ENCODE results near the gene THAP7.

DNA sequence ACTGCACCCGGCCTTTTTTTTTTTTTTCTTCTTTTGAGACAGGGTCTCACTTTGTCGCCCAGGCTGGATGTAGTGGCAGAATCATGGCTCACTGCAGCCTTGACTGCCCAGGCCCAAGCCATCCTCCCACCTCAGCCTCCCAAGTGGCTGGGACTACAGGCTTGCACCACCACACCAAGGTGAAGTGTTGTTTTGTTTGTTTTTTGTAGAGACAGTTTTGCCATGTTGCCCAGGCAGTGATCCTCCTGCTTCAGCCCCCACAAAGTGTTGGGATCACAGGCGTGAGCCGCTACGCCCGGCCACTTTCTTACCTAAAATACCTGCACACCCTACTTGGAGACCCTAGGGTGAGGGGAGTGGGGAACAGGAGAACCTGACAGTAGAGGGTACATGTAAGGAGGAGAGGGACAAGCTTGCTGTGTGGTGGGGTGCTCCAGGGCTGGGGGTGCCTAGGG is 39.4 kb downstream of the THAP7 start:
- TF ChIP-seq CTCF (IDR thresholded peaks at IDR 0.05 in 2 of 3, conservative IDR thresholded peaks at IDR 0.05 in 1 of 3; ENCODE audit: insufficient read depth in 2 of 3, low read depth in 1 of 3, low read length in 3 of 3) (no peak), MYBL2 (IDR thresholded peaks at IDR 0.05; ENCODE audit: low read depth) (no peak), MYBL2 (CRISPR knock-in tag; IDR thresholded peaks at IDR 0.05; ENCODE audit: borderline replicate concordance) (no peak), NUFIP1 (IDR thresholded peaks at IDR 0.05; ENCODE audit: partially characterized antibody) (no peak), POLR2A (conservative IDR thresholded peaks at IDR 0.05) (no peak), ZNF717 (CRISPR knock-in tag; IDR thresholded peaks at IDR 0.05) (no peak), CBX3 (IDR thresholded peaks at IDR 0.05; ENCODE audit: borderline replicate concordance in 1 of 2, low read length in 2 of 2) (no peak), LEF1 (IDR thresholded peaks at IDR 0.05) (no peak), TAF1 (IDR thresholded peaks at IDR 0.05; ENCODE audit: control insufficient read depth, extremely low read depth, insufficient read depth, low read length, severe bottlenecking) (no peak), ZNF354B (CRISPR knock-in tag; IDR thresholded peaks at IDR 0.05) (no peak), GTF3C2 (IDR thresholded peaks at IDR 0.05; ENCODE audit: borderline replicate concordance, extremely low read depth, insufficient read length) (no peak)
- TF ChIP-seq, protein P1, sequence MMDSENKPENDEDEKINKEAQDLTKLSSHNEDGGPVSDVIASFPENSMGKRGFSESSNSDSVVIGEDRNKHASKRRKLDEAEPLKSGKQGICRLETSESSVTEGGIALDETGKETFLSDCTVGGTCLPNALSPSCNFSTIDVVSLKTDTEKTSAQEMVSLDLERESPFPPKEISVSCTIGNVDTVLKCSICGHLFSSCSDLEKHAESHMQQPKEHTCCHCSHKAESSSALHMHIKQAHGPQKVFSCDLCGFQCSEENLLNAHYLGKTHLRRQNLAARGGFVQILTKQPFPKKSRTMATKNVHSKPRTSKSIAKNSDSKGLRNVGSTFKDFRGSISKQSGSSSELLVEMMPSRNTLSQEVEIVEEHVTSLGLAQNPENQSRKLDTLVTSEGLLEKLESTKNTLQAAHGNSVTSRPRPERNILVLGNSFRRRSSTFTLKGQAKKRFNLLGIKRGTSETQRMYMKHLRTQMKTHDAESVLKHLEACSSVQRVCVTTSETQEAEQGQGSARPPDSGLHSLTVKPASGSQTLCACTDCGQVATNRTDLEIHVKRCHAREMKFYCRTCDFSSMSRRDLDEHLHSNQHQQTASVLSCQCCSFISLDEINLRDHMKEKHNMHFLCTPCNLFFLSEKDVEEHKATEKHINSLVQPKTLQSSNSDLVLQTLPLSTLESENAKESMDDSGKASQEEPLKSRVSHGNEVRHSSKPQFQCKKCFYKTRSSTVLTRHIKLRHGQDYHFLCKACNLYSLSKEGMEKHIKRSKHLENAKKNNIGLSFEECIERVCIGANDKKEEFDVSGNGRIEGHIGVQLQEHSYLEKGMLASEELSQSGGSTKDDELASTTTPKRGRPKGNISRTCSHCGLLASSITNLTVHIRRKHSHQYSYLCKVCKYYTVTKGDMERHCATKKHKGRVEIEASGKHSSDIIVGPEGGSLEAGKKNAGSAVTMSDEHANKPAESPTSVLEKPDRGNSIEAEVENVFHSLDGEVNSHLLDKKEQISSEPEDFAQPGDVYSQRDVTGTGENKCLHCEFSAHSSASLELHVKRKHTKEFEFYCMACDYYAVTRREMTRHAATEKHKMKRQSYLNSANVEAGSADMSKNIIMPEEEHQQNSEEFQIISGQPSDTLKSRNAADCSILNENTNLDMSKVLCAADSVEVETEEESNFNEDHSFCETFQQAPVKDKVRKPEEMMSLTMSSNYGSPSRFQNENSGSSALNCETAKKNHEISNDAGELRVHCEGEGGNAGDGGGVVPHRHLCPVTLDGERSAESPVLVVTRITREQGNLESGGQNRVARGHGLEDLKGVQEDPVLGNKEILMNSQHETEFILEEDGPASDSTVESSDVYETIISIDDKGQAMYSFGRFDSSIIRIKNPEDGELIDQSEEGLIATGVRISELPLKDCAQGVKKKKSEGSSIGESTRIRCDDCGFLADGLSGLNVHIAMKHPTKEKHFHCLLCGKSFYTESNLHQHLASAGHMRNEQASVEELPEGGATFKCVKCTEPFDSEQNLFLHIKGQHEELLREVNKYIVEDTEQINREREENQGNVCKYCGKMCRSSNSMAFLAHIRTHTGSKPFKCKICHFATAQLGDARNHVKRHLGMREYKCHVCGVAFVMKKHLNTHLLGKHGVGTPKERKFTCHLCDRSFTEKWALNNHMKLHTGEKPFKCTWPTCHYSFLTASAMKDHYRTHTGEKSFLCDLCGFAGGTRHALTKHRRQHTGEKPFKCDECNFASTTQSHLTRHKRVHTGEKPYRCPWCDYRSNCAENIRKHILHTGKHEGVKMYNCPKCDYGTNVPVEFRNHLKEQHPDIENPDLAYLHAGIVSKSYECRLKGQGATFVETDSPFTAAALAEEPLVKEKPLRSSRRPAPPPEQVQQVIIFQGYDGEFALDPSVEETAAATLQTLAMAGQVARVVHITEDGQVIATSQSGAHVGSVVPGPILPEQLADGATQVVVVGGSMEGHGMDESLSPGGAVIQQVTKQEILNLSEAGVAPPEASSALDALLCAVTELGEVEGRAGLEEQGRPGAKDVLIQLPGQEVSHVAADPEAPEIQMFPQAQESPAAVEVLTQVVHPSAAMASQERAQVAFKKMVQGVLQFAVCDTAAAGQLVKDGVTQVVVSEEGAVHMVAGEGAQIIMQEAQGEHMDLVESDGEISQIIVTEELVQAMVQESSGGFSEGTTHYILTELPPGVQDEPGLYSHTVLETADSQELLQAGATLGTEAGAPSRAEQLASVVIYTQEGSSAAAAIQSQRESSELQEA (IDR thresholded peaks at IDR 0.05; ENCODE audit: low read depth), result no peak
